GM12875 (cell line): ENCODE results near the gene MOGAT3.
A peak's percentile ranks its signal among the peaks of the same experiment; 100 is the strongest.

Experiments
- H3K4me3 ChIP-seq: one replicate; pipeline ENCODE4 v1.5.1; 2011; ENCODE audit warnings: low read depth, low read length, control low read depth
- CTCF ChIP-seq: IDR thresholded peaks from 2 replicates; pipeline ENCODE4 v1.5.1; 2011; ENCODE audit warnings: low read depth, mild to moderate bottlenecking, control low read depth, inconsistent platforms, low read length, moderate library complexity, borderline replicate concordance; ENCODE audit not compliant: insufficient read depth

MOGAT3 gene

DNA sequence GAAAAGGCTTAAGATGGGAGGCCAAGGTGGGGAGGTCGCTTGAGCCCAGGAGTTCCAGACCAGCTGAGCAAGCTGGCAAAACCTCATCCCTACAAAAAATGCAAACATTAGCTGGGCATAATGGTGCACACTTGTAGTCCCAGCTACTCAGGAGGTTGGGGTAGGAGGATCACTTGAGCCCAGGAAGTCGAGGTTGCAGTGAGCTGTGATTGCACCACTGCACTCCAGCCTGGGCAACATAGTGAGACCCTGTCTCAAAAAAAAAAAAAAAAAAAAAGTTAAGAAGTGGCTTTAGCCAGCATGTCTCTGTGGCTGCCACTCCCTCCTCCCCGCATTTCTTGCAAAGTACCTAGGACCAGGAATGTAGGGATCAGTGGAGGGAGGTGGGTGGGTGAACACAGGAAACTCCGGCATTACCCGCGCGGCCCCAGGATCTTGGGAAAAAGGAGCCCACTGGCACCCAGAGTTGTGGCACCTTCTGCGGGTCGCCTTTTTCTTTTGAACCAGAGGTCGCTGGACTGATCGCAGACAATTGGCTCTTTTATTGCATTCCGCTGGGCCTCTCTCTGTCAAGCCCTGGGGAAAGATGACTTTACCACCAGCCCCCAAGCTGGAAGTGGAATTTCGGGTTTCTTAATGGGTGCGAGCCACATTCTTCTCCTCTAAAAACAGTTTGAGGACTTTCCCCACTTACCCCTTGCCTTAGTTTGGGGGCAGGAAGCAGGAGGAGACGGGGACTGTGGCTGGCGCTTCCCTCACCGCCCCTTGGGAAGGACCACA is 39.0 kb downstream of the MOGAT3 start:
- TF ChIP-seq CTCF = no peak
- H3K4me3 ChIP-seq = no peak overlapping the region

DNA sequence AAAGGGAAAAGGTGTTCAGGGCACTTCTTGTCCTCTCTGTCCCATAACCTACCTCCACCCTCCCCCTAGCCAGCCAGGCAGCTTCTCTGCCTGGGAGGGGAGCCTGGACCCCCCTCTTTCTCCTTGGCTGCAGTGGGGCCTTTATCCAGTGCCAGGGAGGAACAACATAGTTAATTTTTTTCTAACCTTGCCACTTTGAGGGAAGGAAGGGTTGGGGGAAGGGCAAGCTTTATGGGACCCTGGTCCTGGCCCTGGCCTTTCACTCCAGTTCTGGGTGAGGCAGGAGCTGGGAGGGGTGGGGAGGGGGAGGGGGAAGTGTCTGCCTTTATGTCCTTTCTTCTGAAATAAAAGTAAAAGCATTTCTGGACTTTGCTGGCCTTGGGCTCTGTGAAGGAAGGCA is 39.9 kb downstream of the MOGAT3 start:
- no peak for TF ChIP-seq CTCF
- H3K4me3 ChIP-seq = no peak overlapping the region

DNA sequence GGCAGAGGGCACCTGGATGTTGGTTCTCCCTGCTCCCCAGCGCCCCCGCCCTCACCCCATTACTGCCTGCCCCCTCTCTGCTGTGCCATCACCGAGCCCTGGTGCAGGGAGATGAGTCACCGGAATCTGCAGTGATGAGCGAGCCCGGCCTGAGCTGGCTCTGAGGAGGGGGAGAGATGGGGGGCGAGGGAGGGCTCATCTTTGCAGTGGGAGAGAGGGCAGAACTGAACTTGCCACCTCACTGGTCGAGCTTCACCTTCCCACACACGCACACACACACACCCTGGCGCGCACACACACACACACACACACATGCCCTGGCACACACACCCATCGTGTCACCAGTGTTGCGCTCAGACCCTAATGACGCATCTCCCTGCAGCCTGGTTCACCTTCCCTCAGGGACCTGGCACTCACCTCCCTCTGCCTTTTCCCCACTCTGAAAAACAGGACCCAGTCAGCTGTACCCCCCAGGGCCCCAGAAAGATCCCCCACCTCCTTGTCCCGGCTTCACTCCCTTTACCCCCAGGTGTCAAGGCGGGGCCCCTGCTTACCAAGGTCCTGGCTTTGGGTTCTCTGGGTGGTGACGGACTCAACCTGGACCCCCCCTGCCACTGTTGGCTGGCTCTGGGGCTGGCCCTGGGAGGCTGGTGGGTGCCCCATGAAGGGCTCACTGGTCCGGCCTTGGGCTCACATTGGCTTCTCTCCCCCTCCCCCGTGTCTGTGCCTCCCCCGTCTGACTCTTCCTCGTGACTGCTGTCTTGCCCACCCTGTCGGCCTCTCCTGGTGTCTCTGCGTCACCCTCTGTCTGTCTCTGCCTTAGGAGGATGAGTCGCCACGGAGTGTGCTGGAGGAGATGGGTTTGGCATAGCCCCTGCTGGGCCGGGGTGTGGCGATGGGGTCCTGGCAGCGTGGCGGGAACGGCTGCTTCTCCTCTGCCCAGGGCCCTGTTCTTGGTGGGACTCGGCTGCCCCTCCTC is 40.9 kb downstream of the MOGAT3 start:
- no peak for TF ChIP-seq CTCF
- no peak overlapping the region for H3K4me3 ChIP-seq

DNA sequence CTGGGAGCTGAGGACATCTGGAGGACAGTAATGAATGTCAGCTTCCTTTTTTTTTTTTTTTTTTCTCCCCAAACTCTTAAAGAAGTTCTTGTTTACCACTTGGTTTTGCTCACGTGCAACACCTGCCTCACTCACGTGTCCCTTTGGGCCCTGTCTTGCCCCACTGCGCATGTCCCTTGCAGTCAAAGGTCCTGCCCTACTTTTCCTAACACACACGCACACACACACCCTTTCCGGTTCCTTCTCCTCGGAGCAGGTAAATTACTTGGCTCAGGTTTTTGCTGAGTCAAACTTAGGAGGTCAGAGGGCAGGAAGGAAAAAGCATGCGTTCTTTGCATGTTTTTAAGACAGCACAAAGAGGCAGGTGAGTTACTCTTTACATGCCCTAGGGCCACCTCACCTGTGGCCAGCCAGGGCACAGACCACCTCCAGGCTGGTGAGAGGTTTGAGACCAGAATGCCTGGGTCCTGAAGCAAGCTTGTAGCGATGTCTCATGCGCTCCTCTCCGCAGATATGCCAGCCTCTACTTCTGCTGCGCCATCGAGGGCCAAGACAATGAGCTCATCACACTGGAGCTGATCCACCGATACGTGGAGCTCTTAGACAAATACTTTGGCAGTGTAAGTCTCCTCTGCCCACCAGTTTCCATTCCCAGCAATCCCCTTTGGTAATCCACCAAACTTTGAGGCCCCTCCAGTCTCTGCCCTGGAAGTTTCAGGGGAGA is 43.8 kb downstream of the MOGAT3 start:
- no peak for TF ChIP-seq CTCF
- no peak overlapping the region for H3K4me3 ChIP-seq

DNA sequence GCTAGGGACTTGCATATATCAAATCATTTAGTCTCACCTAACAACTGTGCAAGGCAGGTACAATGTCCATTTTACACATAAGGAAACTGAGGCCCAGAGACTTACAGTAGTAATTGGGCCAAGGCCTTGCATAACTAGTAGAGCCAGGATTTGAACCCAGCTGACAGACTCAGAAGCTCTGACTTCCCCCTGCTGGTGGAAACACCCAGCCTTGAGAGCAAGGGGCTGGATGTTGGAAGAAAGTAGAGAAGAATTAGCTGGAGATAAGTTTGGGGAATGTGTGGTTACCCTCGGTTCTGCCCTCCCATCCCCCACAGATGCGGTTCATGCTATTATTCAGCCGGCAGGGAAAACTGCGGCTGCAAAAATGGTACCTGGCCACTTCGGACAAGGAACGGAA is 44.6 kb downstream of the MOGAT3 start:
- H3K4me3 ChIP-seq = no peak overlapping the region
- no peak for TF ChIP-seq CTCF

DNA sequence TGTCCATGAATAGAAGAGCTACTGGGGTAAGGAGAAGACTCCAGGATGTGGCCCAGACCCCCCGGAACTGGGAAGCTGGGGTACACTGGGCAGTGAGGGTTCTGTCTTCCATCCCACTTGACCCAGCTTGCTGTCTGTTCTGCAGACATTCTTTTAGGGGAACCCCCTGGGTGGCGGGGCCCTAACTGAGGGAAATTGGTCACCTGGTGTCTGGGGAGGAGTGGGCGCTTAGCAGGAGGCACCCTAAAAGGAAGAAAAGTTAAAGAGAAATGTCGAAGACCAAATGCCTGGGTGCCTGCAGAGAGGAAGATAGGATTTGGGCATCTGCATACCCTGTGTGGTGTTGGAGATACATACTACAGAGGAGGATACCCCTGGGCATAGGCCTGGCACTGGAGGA is 45.5 kb downstream of the MOGAT3 start:
- peak overlapping the region; percentile 83 for H3K4me3 ChIP-seq
- TF ChIP-seq CTCF = no peak
